PFSK-1 (cell line): ENCODE measurements around the gene COPS3.

ENCODE experiments used
- FOXP2 ChIP-seq: optimal IDR thresholded peaks from 2 replicates; pipeline ENCODE3; 2011; ENCODE audit warnings: borderline replicate concordance, control low read depth, inconsistent platforms; ENCODE audit not compliant: insufficient read depth; ENCODE audit errors: extremely low read length, extremely low read depth
- SIN3A ChIP-seq: IDR thresholded peaks from 2 replicates; pipeline ENCODE4 v1.6.1; 2012; ENCODE audit warnings: mild to moderate bottlenecking, low read length, moderate library complexity, borderline replicate concordance; ENCODE audit not compliant: insufficient read depth
- TAF1 ChIP-seq: IDR thresholded peaks from 2 replicates; pipeline ENCODE4 v1.6.1; 2012; ENCODE audit warnings: low read length, control low read depth, borderline replicate concordance; ENCODE audit not compliant: insufficient read depth

- TF ChIP-seq TAF1 (peak; percentile 90), SIN3A (peak; percentile 55; the same call in 1 of the 2 replicates), FOXP2 (peak; percentile 54)
These were observed 43.8 kb downstream of the COPS3 start, which contains the start of gene FLCN for GRCh38 chr17:17237026-17237799.
